ENCODE results near the gene EGFL7. TPM values are rescaled to one million over a fixed set of nuclear protein-coding genes. Genes with fewer than 3 reads are reported as not detected.

Gene EGFL7
- total RNA-seq, 6 experiments from 2014 or later = 26.7 to 54.2 (median 45.8) TPM

DNA sequence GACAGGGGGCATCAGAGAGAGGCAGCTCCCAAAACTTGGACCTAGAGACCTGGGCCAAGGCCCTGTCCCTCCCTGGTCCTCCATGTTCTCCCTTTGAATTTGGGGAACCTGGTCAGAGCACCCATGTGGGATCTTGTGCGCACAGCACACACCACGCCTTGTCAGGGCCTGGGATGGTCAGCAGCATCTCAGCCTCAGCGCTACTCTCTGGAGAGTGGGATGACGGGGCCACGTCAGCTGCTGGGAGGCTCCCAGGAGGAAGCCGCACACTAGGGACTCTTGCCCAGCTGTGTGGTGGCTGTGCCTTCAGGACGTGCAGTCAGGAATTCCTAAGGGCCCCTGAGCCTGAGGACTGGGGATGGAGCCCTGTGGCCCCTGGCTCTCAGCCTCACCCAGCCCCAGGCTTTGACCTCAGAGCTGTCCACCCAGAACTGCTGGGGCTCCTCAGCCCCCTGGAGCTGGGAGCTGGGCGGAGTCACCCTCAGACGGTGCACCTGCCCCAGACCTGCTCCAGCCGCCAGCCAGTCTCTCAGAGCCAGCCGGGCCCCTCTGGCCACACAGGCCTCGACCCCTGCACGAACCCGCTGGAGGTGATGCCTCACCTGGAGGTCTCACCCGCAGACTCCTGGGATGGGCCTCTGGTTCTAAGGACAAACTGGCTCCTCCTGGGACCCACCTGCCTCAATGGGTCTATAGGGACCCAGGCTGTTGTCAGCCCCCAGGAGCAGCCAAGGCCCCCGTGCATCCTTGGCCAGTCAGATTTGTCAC, 38.3 kb upstream of the EGFL7 start:
- Histone ChIP-seq H3K9me3 (no peaks in the 10 kb centered on the region), H3K27ac (peak overlapping the region in 2 of 3 donors; percentile 33 to 80), H3K36me3 (no peaks in the 10 kb centered on the region), H3K4me1 (peaks cover 2 to 58% (median 29%) of the 10 kb centered on the region in 4 donors), H3K27me3 (no peaks in the 10 kb centered on the region), H3K4me3 (no peak overlapping the region)
- DNase-seq (peak; percentile 26 to 58 (median 53)), ATAC-seq (no peak)
- no CpG with 5 or more reads among the region's 16 CpGs for WGBS (ENCODE audit: insufficient coverage, low coverage, low lambda C conversion rate, missing lambda C conversion rate)
- no peak for TF ChIP-seq CTCF (IDR thresholded peaks at IDR 0.05)
- TF ChIP-seq POLR2A (IDR thresholded peaks at IDR 0.05) = no peak
- intact Hi-C loops (cut with DNase I) = loop anchor here (5.0 to 10.0 kb wide), 2 partner anchors 72 to 80 kb away; partner anchors contain the start of gene NOTCH1 (in 1 of the 2)

DNA sequence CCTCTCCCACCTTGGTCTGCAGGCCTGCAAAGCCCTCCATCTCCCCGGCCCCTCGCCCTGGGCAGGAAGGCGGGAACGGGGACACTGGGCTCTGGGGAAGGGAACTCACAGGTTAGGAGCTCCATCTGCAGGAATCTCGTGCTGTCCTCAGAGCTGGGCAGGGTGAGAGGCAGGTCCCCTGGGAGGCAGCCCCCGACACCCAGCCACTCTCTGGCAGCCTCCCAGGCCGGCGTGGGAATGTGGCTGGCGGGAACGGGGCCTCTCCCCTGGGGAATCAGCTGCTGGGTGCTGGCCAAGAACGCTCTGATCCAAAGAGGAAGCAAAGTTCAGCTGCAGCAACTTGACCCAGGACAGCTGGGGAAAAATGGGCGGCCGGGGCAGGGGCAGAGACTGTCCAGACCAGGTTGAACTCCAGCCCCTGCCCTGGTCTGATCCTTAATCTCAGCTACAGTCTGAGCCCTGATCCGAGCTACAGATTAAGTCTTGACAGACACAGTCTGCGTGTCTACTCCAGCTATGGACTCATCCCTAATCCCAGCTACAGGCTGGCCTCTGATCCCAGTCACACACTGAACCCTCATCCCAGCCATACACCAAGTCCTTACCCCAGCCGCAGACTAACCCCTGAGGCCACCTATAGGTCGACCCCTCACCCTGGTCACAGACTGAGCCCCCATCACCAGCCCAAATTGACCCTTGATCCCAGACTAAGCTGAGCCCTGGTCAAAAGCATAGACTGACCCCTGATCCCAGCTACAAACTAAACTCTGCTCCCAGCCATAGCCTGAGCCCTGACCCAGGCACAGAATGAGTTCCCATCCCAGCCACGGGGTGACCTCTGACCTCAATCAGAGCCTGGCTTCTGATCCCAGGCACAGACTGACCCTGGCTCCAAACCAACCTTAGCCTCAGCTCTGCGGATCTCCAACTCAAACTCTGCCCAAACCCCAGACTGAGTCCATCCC, 37.3 kb upstream of the EGFL7 start:
- Histone ChIP-seq H3K27me3 (no peaks in the 10 kb centered on the region), H3K4me3 (peak overlapping the region in 1 of 3 donors; percentile 28), H3K27ac (peak overlapping the region; percentile 33 to 80 (median 74)), H3K36me3 (no peaks in the 10 kb centered on the region), H3K4me1 (peaks cover 0 to 52% (median 22%) of the 10 kb centered on the region in 4 donors), H3K9me3 (no peaks in the 10 kb centered on the region)
- TF ChIP-seq CTCF (IDR thresholded peaks at IDR 0.05) = peak; percentile 35 to 53 (median 44)
- no peak for TF ChIP-seq POLR2A (IDR thresholded peaks at IDR 0.05)
- intact Hi-C loops (cut with DNase I) = loop anchor here in 1 of 2 donors (5.0 to 10.0 kb wide), 2 partner anchors 81 to 138 kb away; partner anchors contain the start of gene NOTCH1
- DNase-seq = peak; percentile 94 to 98 (median 95)
- peak; percentile 58 to 67 (median 63) for ATAC-seq
- WGBS (ENCODE audit: insufficient coverage, low coverage, low lambda C conversion rate, missing lambda C conversion rate) = 3% methylated on average over 6 of the region's 19 CpGs

DNA sequence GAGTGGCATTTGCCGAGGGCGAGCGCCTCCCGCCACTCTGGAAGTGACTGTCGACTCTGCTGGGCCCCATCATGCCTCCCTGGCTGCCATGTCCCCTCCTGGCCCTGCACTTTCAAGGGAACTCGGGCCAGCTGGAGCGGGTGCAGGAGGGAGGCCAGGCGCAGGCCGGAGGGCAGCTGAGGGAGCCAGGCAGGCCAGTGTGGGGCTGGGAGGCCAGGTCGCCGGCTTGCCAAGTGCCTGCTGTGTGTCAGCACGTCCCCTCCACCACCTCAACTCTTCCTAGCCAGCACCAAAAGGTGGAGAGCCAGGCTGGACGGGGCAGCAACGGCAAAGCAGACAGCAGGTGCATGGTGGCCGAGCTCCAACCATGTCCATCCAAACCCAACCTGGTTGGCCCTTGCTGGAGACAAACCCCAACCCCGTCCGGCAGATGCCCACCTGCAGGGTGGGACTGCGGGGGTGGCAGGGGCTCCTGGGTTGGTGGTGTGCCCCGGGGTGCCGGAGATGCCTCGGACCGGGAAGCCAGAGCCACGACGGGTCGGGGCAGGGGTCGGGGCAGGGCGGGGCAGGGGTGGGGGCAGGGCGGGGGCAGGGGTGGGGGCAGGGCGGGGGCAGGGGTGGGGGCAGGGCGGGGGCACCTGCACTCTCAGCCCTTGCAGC, 36.5 kb upstream of the EGFL7 start:
- peak overlapping the region in 1 of 3 donors; percentile 28 for H3K4me3 ChIP-seq
- peaks cover 0 to 58% (median 20%) of the 10 kb centered on the region in 4 donors for H3K4me1 ChIP-seq
- no peaks in the 10 kb centered on the region for H3K27me3 ChIP-seq
- intact Hi-C loops (cut with DNase I) = loop anchor here in 1 of 2 donors (5.0 to 10.0 kb wide), 2 partner anchors 81 to 139 kb away; partner anchors contain the start of gene NOTCH1
- H3K36me3 ChIP-seq = no peaks in the 10 kb centered on the region
- DNase-seq (peak; percentile 79 to 95 (median 94)), ATAC-seq (peak; percentile 40 to 69 (median 57))
- TF ChIP-seq POLR2A (IDR thresholded peaks at IDR 0.05) (no peak), CTCF (IDR thresholded peaks at IDR 0.05) (no peak)
- no peaks in the 10 kb centered on the region for H3K9me3 ChIP-seq
- peak overlapping the region; percentile 26 to 80 (median 74) for H3K27ac ChIP-seq
- 8% methylated on average over 4 of the region's 30 CpGs for WGBS (ENCODE audit: insufficient coverage, low coverage, low lambda C conversion rate, missing lambda C conversion rate)

Measured in right lobe of liver (tissue), 6 donors.